T47D (cell line): Measurements from ENCODE around the gene HS6ST1.

ENCODE experiments used
- DNase-seq, 2 experiments: peaks; one replicate each; pipeline versions ENCODE4 v3.0.0 to v3.0.0-alpha.2; 2011 to 2012; ENCODE audit warnings: low read depth in 1 of 2, low spot score in 1 of 2
- JUND ChIP-seq: IDR thresholded peaks from 2 replicates; pipeline ENCODE4 v1.6.1; 2012; ENCODE audit warnings: low read depth
- in situ Hi-C: cut with HindIII; loops from 2 replicates; pipeline ENCODE4 v1.10.0; 2016; ENCODE audit warnings: low sequenced_read_pairs, low pct_unique_long_range_greater_than_20kb

Gene HS6ST1

DNA sequence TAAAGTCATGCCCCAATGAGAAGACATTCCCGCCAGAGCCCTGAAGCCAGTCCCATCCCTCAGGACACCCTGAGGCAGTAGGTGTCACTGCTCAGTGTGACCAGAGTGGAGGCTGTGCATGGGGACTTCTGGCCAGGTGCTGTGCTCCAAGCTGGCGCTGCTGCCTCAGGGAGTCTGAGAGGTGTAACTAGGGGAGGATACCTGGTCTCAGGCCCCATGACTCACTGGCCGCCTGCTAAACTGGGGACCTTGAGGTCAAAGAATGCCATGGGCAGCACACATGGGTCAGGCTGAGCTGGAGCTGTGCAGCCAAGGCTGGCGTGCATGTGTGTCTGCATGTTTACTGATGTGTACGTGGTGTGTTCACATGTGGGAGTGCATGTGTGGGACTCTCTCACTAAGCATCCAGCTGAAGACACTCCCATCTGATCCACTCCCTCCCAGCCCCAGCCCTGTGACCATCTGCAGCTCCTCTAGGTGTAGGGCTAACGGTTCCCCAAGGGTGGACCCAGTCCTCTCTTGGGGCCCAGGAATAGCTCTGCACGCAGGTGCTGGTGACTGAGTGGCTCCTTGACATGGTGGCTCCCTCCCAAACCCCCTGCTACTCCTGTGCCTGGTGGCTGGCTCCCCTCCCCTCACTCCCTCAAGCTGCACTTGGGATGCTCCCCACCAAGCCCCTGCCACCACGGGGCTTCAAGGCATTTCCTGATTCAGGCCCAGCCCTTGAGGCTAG is 16.5 kb downstream of the HS6ST1 start:
- in situ Hi-C loops: no loop called here
- DNase-seq: no peak

GRCh38 chr2:128301501-128301966 is 17.1 kb downstream of the HS6ST1 start:
- in situ Hi-C loops: no loop called here
- no peak for DNase-seq
- TF ChIP-seq JUND: no peak

More for the DNA sequence above, 16.5 kb downstream of the HS6ST1 start:
- TF ChIP-seq JUND: no peak

DNA sequence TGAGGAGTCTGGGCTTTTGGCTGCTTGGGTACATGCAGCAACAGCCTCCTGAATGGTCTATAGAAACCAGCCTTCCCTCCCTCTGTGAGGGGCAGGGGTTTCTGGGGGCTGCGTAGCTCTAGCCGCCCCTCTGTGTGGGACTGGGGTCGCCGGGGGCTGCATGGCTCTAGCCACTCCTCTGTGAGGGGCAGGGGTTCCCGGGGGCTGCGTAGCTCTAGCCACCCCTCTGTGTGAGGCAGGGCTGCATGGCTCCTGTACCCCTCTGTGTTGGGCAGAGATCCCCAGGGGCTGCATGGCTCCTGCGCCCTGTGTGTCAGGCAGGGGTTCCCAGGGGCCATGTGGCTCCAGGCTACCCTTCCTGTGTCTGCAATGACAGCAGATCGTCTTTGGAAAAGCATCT is 17.6 kb downstream of the HS6ST1 start:
- no peak for DNase-seq
- in situ Hi-C loops: no loop called here
- TF ChIP-seq JUND: no peak

DNA sequence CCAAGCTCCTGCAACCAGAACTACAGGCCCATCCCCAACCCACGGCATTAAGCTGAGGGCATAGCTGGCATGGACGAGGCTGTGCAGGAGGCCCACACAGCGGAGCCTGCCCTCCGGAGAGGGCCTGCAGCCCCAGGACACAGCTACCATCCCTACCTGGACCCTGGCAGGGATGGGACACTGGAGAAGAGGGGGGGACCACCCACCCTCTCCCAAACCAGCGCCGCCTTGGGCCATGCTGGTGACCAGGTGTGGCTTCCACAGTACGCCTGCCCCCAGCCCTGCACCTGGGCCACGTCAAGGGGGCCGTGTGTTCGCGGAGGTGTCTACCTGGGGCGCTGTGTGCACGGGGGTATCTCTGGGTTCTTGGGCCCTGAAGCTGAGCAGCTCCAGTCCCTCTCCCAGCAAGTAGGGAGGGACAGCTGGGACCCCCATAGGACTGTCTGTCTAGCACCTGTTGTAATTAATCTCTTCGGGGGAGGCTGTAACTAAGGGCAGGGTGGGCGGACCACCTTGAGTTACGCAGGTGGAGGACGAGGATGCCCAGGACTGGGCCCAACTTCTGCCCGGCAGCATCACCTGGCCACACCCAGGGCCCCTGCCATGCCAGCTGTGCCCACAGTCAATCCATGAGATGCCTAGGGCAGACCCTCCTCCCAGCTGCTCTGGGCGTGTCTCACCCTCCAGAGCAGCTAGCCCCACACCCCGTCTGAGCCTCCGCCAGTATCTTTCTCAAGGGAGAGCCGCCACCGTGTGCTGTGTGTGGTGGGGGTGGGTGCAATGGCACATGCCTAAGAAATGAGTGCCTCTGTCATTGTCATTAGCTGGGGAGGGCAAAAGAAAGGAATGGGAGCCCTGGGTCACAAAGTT is 18.3 kb downstream of the HS6ST1 start:
- in situ Hi-C loops: no loop called here
- no peak for DNase-seq
- no peak for TF ChIP-seq JUND

DNA sequence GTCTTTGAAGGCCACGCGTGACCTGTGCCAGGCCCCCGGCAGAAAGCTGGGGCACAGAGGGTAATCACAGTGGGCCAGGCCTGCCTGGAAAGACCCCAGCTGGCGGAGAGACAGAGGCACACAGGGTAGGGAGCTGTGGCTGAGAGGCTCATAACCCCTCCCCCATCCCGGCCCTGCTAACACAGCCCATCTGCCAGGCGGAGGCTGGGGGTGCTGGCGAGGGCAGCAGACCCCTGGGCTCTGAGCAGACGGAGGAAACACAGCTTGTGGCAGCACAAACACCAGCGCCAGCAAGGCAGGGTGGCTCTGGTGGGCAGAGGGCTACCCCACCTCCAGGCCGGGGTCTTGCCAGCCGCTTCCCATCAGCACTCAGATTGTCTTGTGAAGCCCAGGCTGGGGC is 19.0 kb downstream of the HS6ST1 start:
- DNase-seq: no peak
- in situ Hi-C loops: no loop called here
- no peak for TF ChIP-seq JUND

DNA sequence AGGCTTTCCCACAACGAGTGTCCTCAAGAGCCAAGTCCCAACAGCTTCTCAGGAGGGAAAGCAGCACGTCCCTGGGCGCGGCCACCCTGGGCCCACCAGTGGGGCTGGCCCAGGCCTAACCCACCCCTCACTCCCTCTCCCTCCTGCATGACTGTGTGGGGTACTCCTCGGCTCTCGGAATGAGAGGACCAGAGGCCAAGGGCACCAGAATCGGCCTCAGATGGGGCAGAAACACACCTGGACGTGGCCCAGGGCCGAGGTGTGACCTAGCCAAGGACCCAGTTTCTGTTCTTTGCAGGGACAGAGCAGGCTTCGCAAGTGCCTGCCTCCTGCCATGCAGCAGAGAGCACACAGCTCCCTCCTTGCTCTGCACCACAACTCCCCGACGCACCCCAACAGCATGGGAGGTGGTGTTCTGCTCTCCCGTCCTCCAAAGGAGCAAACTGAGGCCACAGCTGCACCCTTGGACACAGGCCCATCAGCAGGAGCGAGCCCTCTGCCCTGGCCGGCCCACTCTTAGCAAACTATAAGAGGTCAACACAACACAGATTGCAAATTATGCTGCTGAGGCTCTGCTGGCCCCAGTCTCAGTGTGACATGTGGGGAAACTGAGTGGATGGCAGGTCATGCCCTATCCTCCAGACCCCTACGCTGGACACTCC is 19.7 kb downstream of the HS6ST1 start:
- in situ Hi-C loops: no loop called here
- no peak for DNase-seq
- TF ChIP-seq JUND: no peak

DNA sequence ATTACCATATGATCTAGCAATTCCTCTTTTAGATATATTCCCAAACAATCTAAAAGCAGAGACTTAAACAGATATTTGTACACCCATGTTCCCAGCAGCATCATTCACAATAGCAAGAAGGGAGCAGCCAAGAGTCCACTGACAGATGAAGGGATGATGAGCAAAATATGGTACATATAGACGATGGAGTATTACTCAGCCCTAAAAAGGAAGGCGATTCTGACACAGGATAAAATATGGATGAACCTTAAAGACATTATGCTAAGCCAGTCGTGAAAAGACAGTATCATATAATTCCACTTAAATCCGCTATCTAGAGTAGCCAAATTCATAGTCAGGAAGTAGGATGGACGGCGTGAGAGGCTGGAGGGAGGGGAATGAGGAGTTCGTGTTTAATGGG is 20.4 kb downstream of the HS6ST1 start:
- in situ Hi-C loops: no loop called here
- no peak for TF ChIP-seq JUND
- DNase-seq: no peak

DNA sequence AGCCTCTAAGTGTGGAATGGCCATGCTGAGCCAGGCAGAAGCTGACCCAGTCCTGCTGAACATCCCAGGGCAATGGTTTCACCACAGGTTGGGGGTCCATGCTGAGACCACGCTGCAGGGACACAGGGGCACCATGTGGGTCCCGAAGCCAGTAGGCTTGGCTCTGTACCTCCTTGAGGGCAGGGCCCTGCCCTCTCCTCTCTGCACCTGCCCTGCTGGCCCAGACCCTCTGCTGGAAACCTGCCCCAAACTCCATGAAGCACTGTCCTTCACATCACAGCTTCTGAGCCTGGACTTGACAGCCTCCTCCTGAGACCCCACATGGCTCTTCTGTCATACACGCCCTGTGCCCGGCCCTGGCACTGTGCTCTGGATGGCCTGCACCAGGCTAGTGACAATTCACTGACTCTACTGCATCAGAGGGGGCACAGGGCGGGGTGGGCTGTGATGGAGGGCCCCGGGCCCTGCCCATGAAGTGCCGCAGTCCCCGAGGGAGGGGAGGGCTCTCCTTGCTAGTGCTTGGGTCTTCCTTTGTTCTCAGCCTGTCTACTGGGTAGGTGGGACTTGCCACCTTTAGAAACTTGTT is 24.7 kb downstream of the HS6ST1 start:
- TF ChIP-seq JUND: no peak
- no peak for DNase-seq
- in situ Hi-C loops: no loop called here

GRCh38 chr2:128293426-128293755 is 25.3 kb downstream of the HS6ST1 start:
- no peak for TF ChIP-seq JUND
- no peak for DNase-seq
- in situ Hi-C loops: no loop called here

- DNase-seq: peak in 1 of 2 experiments; percentile 44
- in situ Hi-C loops: no loop called here
- no peak for TF ChIP-seq JUND
Observed at GRCh38 chr2:128292599-128293425, 25.9 kb downstream of the HS6ST1 start.

DNA sequence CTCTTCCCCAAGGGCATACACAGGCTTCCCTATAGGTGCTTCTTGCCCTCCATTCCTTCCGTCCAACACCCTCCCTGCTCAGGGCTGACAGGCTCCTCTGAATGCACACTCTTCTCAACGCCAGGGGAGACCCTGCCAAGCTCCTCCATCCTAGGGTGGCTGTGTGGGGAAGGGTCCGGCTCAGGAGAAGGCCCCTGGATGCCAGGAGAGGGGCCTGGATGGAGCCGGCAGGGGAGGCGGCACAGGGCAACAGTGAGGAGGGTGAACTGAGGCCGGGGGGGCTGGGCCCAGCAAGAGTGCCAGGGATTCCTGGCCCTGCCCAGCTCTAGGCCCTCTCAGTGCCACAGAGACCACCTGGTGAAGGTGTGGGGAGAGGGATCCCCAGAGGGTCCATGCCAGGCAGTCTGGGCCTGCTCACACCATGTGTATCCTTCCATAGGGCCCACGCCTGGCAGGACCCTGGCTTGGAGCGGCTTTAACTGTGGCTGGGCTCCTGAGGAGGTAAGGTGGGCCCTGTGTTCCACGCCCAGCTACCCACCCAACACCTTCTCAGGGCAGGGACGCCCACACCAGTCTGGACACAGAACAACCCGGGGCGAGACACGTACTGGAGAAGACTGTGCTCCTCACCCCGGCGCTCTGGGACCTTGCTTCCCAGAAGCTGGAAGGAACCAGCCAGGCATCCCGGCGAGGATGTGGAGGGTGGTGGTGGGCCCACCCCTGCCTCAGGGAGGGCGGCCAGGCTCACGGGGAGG is 26.6 kb downstream of the HS6ST1 start:
- DNase-seq: no peak
- TF ChIP-seq JUND: no peak
- in situ Hi-C loops: no loop called here
